K562 (cell line): Measurements from ENCODE around the gene IQGAP3. TPM values are rescaled to one million over a fixed set of nuclear protein-coding genes. Genes with fewer than 3 reads are reported as not detected.
A peak's percentile ranks its signal among the peaks of the same experiment; 100 is the strongest.

Experiments
- ATAC-seq: fragments of 200-7000 bp; cut with Tn5 transposase; 3 replicates; pipeline ENCODE4 v1.9.1; 2020; ENCODE audit warnings: moderate library complexity
- BruUV-seq: library from RNA; stranded (reverse); fragments of 400-500 nt; replicated peaks from 2 replicates; lab custom pipeline; 2021; lab: Mats Ljungman, UMichigan
- CTCF ChIA-PET: fragments of 300-600 bp; formaldehyde crosslinking; extraction: SDS; loops from one replicate; lab custom pipeline; 2021; ENCODE audit warnings: low intra/inter-chr PET ratio; lab: Yijun Ruan, JAX
- POLR2A ChIA-PET: fragments of 300-600, 350-650 bp; sonication (Branson Sonifier 250); formaldehyde crosslinking; extraction: SDS; loops from one replicate; lab custom pipeline; 2021; ENCODE audit warnings: antibody characterized with exemption, inconsistent platforms; lab: Yijun Ruan, JAX
- DNase-seq, 4 experiments: peaks; one replicate each; pipeline versions ENCODE4 v3.0.0 to v3.0.0-alpha.2; 2011 to 2018; ENCODE audit warnings: low spot score in 3 of 4, mixed read lengths in 3 of 4; ENCODE audit errors: extremely low read depth in 1 of 4
- FAIRE-seq: peaks from 2 replicates; lab custom pipeline; 2011; peaks lifted over from hg19 to GRCh38; lab: Jason Lieb, UNC
- H2AFZ ChIP-seq: 2 replicates; pipeline ENCODE4 v1.6.0; 2011; ENCODE audit warnings: low read depth, low read length, control low read depth, inconsistent platforms
- H3K27ac ChIP-seq: fragments of 200-600 bp; 3 replicates; pipeline ENCODE4 v1.8.0; 2011; ENCODE audit warnings: low read depth, mild to moderate bottlenecking, control low read depth, inconsistent platforms, low read length, moderate library complexity, mixed read lengths; ENCODE audit errors: extremely low read depth
- H3K27me3 ChIP-seq, 2 experiments: fragments of 300-600 bp in 1 of 2; 2 replicates in 1 of 2; 3 replicates in 1 of 2; pipeline versions ENCODE4 v1.6.0 to v1.8.0; 2011; ENCODE audit warnings: inconsistent platforms in 2 of 2, low read length in 2 of 2, mild to moderate bottlenecking in 1 of 2, mixed read lengths in 1 of 2, moderate library complexity in 1 of 2; ENCODE audit not compliant: control insufficient read depth in 2 of 2, insufficient read depth in 2 of 2
- H3K36me3 ChIP-seq: fragments of 300-600 bp; 3 replicates; pipeline ENCODE4 v1.8.0; 2011; ENCODE audit warnings: mild to moderate bottlenecking, low read length, inconsistent platforms; ENCODE audit not compliant: control insufficient read depth, insufficient read depth
- H3K4me1 ChIP-seq, 2 experiments: fragments of 200-600 bp in 1 of 2; replicated peaks in 1 of 2; 2 replicates in 1 of 2; 3 replicates in 1 of 2; pipeline versions ENCODE4 v1.5.1 to v1.8.0; 2011; ENCODE audit warnings: inconsistent platforms in 2 of 2, low read length in 2 of 2, mild to moderate bottlenecking in 1 of 2, mixed read lengths in 1 of 2, moderate library complexity in 1 of 2; ENCODE audit not compliant: control insufficient read depth in 2 of 2, insufficient read depth in 2 of 2
- H3K4me2 ChIP-seq: 2 replicates; pipeline ENCODE4 v1.6.1; 2011; ENCODE audit warnings: low read length, control low read depth, inconsistent platforms, mixed read lengths; ENCODE audit not compliant: insufficient read depth
- H3K4me3 ChIP-seq: fragments of 200-600 bp; sonication (generic), shearing (Covaris generic); 2 replicates; pipeline ENCODE4 v1.5.1; 2016; ENCODE audit warnings: control low read depth, inconsistent platforms
- H3K79me2 ChIP-seq: fragments of 200-600 bp; 3 replicates; pipeline ENCODE4 v1.8.0; 2011; ENCODE audit warnings: low read length, inconsistent platforms; ENCODE audit not compliant: control insufficient read depth, insufficient read depth
- H3K9ac ChIP-seq, 2 experiments: 2 replicates each; pipeline versions ENCODE4 v1.6.0 to v1.6.1; 2011; ENCODE audit warnings: low read depth in 2 of 2, low read length in 2 of 2, control low read depth in 1 of 2, inconsistent platforms in 1 of 2, mild to moderate bottlenecking in 1 of 2, mixed read lengths in 1 of 2; ENCODE audit not compliant: insufficient read depth in 1 of 2
- H3K9me1 ChIP-seq: one replicate; pipeline ENCODE4 v1.6.0; 2011; ENCODE audit warnings: inconsistent platforms, mild to moderate bottlenecking, low read length, moderate library complexity; ENCODE audit not compliant: control insufficient read depth, insufficient read depth
- H3K9me3 ChIP-seq: replicated peaks from 2 replicates; pipeline ENCODE4 v1.5.1; 2011; ENCODE audit warnings: low read depth, low read length, inconsistent platforms; ENCODE audit not compliant: control insufficient read depth, insufficient read depth
- H4K20me1 ChIP-seq: replicated peaks from 2 replicates; pipeline ENCODE4 v1.6.1; 2011; ENCODE audit warnings: low read length, inconsistent platforms, mixed read lengths; ENCODE audit not compliant: control insufficient read depth, insufficient read depth
- CEBPB ChIP-seq: fragments of 450-650 bp; IDR thresholded peaks from 2 replicates; pipeline ENCODE4 v1.6.1; 2016; ENCODE audit warnings: missing genetic modification characterization, missing compliant biosample characterization
- FOSL1 ChIP-seq: fragments of 200-800 bp; sonication (Bioruptor generic); conservative IDR thresholded peaks from 2 replicates; pipeline ENCODE4 v1.6.1; 2016; ENCODE audit warnings: missing genetic modification characterization, missing compliant biosample characterization
- GABPA ChIP-seq: fragments of 200-800 bp; sonication (Bioruptor generic); conservative IDR thresholded peaks from 2 replicates; pipeline ENCODE4 v1.6.1; 2016; ENCODE audit warnings: low read depth, missing genetic modification characterization, missing compliant biosample characterization
- IRF1 ChIP-seq: sonication (generic); formaldehyde crosslinking; IDR thresholded peaks from 2 replicates; pipeline ENCODE4 v1.8.0; 2022; ENCODE audit warnings: missing genetic modification reagents, mild to moderate bottlenecking, borderline replicate concordance
- MEF2D ChIP-seq: conservative IDR thresholded peaks from 2 replicates; pipeline ENCODE4 v1.6.1; 2016; ENCODE audit warnings: low read depth, missing genetic modification characterization, missing compliant biosample characterization
- PHB ChIP-seq: fragments of 250-450 bp; sonication (Bioruptor Pico); IDR thresholded peaks from 2 replicates; pipeline ENCODE4 v1.5.0; 2021
- SP1 ChIP-seq: sonication (generic); formaldehyde crosslinking; IDR thresholded peaks from 2 replicates; pipeline ENCODE4 v1.8.1; 2022; ENCODE audit warnings: mild to moderate bottlenecking, missing genetic modification reagents
- SUPT5H ChIP-seq: fragments of 450-650 bp; IDR thresholded peaks from 2 replicates; pipeline ENCODE4 v1.6.1; 2016
- XRCC4 ChIP-seq: IDR thresholded peaks from one replicate; pipeline ENCODE4 v1.6.1; 2011; ENCODE audit not compliant: insufficient read depth, insufficient read length; ENCODE audit errors: extremely low read depth
- ZNF212 ChIP-seq: fragments of 450-650 bp; formaldehyde crosslinking; IDR thresholded peaks from 2 replicates; pipeline ENCODE4 v1.4.0; 2020; ENCODE audit warnings: mild to moderate bottlenecking
- ZNF217 ChIP-seq: sonication (generic); formaldehyde crosslinking; IDR thresholded peaks from 2 replicates; pipeline ENCODE4 v1.8.0; 2022; ENCODE audit warnings: mild to moderate bottlenecking, missing genetic modification reagents
- ZNF668 ChIP-seq: fragments of 250-450 bp; sonication (Bioruptor Pico); IDR thresholded peaks from 2 replicates; pipeline ENCODE4 v1.8.0; 2022; ENCODE audit warnings: mild to moderate bottlenecking, inconsistent platforms
- WGBS: fragments of 100-300 bp; shearing (Covaris generic); methylation state at CpG from one replicate; pipeline ENCODE4 v1.1.6; 2016; ENCODE audit warnings: low coverage, mixed read lengths; ENCODE audit not compliant: insufficient coverage; ENCODE audit errors: missing lambda C conversion rate; 5-methylcytosine and 5-hydroxymethylcytosine counted together
- in situ Hi-C: fragments of 300-500 bp; cut with MboI; formaldehyde crosslinking; loops from 4 replicates; pipeline ENCODE4 v1.15.0; 2018; ENCODE audit warnings: inconsistent platforms, mixed read lengths
- intact Hi-C: fragments of 100-400 bp; cut with micrococcal nuclease; formaldehyde crosslinking; loops from 2 replicates; pipeline ENCODE4 v1.14.2; 2022
- polyA plus RNA-seq, 8 experiments: library from polyadenylated mRNA; depleted of rRNA in 4 of 8; stranded (reverse) in 5 of 8; unstranded in 3 of 8; fragments of >200 nt; fragmentation: Nextera tagmentation in 2 of 8; fragmentation: Illumina TruSeq in 1 of 8; extraction: Ambion mirVana in 2 of 8; extraction: Trizol in 1 of 8; gene quantifications; 2 replicates each; pipeline versions ENCODE4 v1.2.1 to v1.2.3, GENCODE V29; 2011 to 2014; ENCODE audit warnings: inconsistent platforms in 1 of 8, missing spikeins in 1 of 8
- total RNA-seq, 7 experiments: library from RNA; depleted of rRNA in 6 of 7; stranded (reverse); fragments of >200 nt in 6 of 7; fragmentation: Illumina TruSeq in 2 of 7; extraction: Trizol in 2 of 7; gene quantifications; 2 replicates each; pipeline versions ENCODE4 v1.2.1 to v1.2.3, GENCODE V29; 2011 to 2021; ENCODE audit warnings: low replicate concordance in 1 of 7
- TF ChIP-seq, protein P1 (sequence below): fragments of 450-650 bp; IDR thresholded peaks from 2 replicates; pipeline ENCODE4 v1.6.1; 2016; ENCODE audit warnings: mild to moderate bottlenecking
- TF ChIP-seq, protein P2 (sequence below): sonication (generic); formaldehyde crosslinking; IDR thresholded peaks from 2 replicates; pipeline ENCODE4 v1.8.0; 2022; ENCODE audit warnings: mild to moderate bottlenecking, missing genetic modification reagents

Gene IQGAP3
- total and polyA plus RNA-seq, 9 of the 15 experiments (the other 6 are each of a cell fraction or from before 2014, with no cell fraction given), result 1.4 to 16.6 (median 11.9) TPM

GRCh38 chr1:156510709-156511108, 61.7 kb downstream of the IQGAP3 start:
- peaks cover 0 to 5% of the 10 kb centered on the region in 2 experiments; a peak in 2 of 5 replicates for H3K27me3 ChIP-seq
- intact Hi-C loops, result no loop called here

More at GRCh38 chr1:156510709-156511108, 61.7 kb downstream of the IQGAP3 start:
- H4K20me1 ChIP-seq, result no peaks in the 10 kb centered on the region
- no peak for DNase-seq
- 39% methylated on average over 13 of the region's 13 CpGs for WGBS
- no peaks in the 10 kb centered on the region for H3K36me3 ChIP-seq
- no peaks in the 10 kb centered on the region for H3K9me3 ChIP-seq
- H2AFZ ChIP-seq, result peak overlapping the region; percentile 27; the same call in 1 of the 2 replicates
- no peak overlapping the region for H3K27ac ChIP-seq
- H3K4me1 ChIP-seq, result peaks cover 9 to 18% of the 10 kb centered on the region in 2 experiments; a peak in 4 of 5 replicates
- BruUV-seq, result no TSS peak
- in situ Hi-C loops, result no loop called here
- TF ChIP-seq, protein P1, sequence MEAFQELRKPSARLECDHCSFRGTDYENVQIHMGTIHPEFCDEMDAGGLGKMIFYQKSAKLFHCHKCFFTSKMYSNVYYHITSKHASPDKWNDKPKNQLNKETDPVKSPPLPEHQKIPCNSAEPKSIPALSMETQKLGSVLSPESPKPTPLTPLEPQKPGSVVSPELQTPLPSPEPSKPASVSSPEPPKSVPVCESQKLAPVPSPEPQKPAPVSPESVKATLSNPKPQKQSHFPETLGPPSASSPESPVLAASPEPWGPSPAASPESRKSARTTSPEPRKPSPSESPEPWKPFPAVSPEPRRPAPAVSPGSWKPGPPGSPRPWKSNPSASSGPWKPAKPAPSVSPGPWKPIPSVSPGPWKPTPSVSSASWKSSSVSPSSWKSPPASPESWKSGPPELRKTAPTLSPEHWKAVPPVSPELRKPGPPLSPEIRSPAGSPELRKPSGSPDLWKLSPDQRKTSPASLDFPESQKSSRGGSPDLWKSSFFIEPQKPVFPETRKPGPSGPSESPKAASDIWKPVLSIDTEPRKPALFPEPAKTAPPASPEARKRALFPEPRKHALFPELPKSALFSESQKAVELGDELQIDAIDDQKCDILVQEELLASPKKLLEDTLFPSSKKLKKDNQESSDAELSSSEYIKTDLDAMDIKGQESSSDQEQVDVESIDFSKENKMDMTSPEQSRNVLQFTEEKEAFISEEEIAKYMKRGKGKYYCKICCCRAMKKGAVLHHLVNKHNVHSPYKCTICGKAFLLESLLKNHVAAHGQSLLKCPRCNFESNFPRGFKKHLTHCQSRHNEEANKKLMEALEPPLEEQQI, result no peak
- no peak for TF ChIP-seq GABPA (tag)
- TF ChIP-seq SP1, result no peak
- no peak for TF ChIP-seq MEF2D (tag)
- TF ChIP-seq ZNF212 (CRISPR knock-in tag), result no peak
- TF ChIP-seq SUPT5H, result no peak
- no peak for TF ChIP-seq FOSL1
- TF ChIP-seq, protein P2, sequence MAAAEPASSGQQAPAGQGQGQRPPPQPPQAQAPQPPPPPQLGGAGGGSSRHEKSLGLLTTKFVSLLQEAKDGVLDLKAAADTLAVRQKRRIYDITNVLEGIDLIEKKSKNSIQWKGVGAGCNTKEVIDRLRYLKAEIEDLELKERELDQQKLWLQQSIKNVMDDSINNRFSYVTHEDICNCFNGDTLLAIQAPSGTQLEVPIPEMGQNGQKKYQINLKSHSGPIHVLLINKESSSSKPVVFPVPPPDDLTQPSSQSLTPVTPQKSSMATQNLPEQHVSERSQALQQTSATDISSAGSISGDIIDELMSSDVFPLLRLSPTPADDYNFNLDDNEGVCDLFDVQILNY (CRISPR knock-in tag), result no peak
- TF ChIP-seq PHB (CRISPR knock-in tag), result no peak
- TF ChIP-seq XRCC4, result no peak
- no peak for TF ChIP-seq ZNF668 (CRISPR knock-in tag)
- TF ChIP-seq ZNF217 (CRISPR knock-in tag), result no peak
- TF ChIP-seq IRF1, result no peak
- no peak for TF ChIP-seq CEBPB (tag)
- TF ChIP-seq, all 486 proteins: peak for 0
- H3K79me2 ChIP-seq, result no peaks in the 10 kb centered on the region
- CTCF ChIA-PET, result no interaction called here
- peaks cover 3% of the 10 kb centered on the region for H3K9me1 ChIP-seq
- no peak overlapping the region for H3K4me2 ChIP-seq
- no peak overlapping the region for H3K4me3 ChIP-seq
- ATAC-seq (no peak), FAIRE-seq (no peak)
- POLR2A ChIA-PET, result interaction anchor here (0.8 to 2.5 kb wide), 6 partner anchors 10 to 41 kb away, joined by 3 to 15 read pairs (median 4); partner anchors contain the start of gene MEF2D
- peak overlapping the region in 1 of 2 experiments; percentile 31; a peak in 1 of 4 replicates for H3K9ac ChIP-seq
